ENCODE measurements around the gene ANKRD11.
"Not testable (repeated sequence)": the region's sequence is repeated elsewhere in the genome, so short reads cannot be mapped to it uniquely, and the experiment has no call there.

The ANKRD11 gene

GRCh38 chr16:89478576-89479221 is 11.7 kb downstream of the ANKRD11 start:
- no peak for DNase-seq

- DNase-seq, result no peak
These were observed 13.5 kb downstream of the ANKRD11 start for GRCh38 chr16:89476811-89477261.

GRCh38 chr16:89476379-89476778 is 14.0 kb downstream of the ANKRD11 start:
- no peak for DNase-seq

- no peak for DNase-seq
These were observed 15.2 kb downstream of the ANKRD11 start for GRCh38 chr16:89475144-89475543.

- DNase-seq, result peak; percentile 26 to 31
These were observed 16.5 kb downstream of the ANKRD11 start for GRCh38 chr16:89473791-89474414.

GRCh38 chr16:89473136-89473712 is 17.1 kb downstream of the ANKRD11 start:
- no peak for DNase-seq

GRCh38 chr16:89472711-89473075 is 17.7 kb downstream of the ANKRD11 start:
- peak in 1 of 2 donors; percentile 30 for DNase-seq

GRCh38 chr16:89467382-89467781 is 23.0 kb downstream of the ANKRD11 start:
- no peak for DNase-seq

GRCh38 chr16:89466920-89467319 is 23.4 kb downstream of the ANKRD11 start:
- DNase-seq, result no peak

- DNase-seq, result not testable (repeated sequence)
These were observed 27.0 kb downstream of the ANKRD11 start for GRCh38 chr16:89463312-89463711.

GRCh38 chr16:89462639-89463038 is 27.7 kb downstream of the ANKRD11 start:
- not testable (repeated sequence) for DNase-seq

GRCh38 chr16:89461890-89462289 is 28.5 kb downstream of the ANKRD11 start:
- not testable (repeated sequence) for DNase-seq

GRCh38 chr16:89460556-89460955 is 29.8 kb downstream of the ANKRD11 start:
- DNase-seq, result no peak

GRCh38 chr16:89458967-89459366 is 31.4 kb downstream of the ANKRD11 start:
- no peak for DNase-seq

- no peak for DNase-seq
These were observed 31.8 kb downstream of the ANKRD11 start for GRCh38 chr16:89458551-89458950.

- no peak for DNase-seq
These were observed 33.9 kb downstream of the ANKRD11 start for GRCh38 chr16:89456419-89456959.

- DNase-seq, result no peak
These were observed 34.7 kb downstream of the ANKRD11 start for GRCh38 chr16:89455692-89456091.

GRCh38 chr16:89455178-89455577 is 35.2 kb downstream of the ANKRD11 start:
- no peak for DNase-seq

GRCh38 chr16:89454378-89455125 is 35.8 kb downstream of the ANKRD11 start:
- DNase-seq, result peak in 1 of 2 donors; percentile 43

GRCh38 chr16:89453501-89454321 is 36.6 kb downstream of the ANKRD11 start:
- DNase-seq, result no peak

GRCh38 chr16:89452925-89453324 is 37.4 kb downstream of the ANKRD11 start:
- no peak for DNase-seq

GRCh38 chr16:89452241-89452640 is 38.1 kb downstream of the ANKRD11 start:
- peak in 1 of 2 donors; percentile 32 for DNase-seq

All from CD4-positive, alpha-beta T cell treated with Interleukin-4 for 1 hour (primary cell).